ENCODE results near the gene UBR1.

DNA sequence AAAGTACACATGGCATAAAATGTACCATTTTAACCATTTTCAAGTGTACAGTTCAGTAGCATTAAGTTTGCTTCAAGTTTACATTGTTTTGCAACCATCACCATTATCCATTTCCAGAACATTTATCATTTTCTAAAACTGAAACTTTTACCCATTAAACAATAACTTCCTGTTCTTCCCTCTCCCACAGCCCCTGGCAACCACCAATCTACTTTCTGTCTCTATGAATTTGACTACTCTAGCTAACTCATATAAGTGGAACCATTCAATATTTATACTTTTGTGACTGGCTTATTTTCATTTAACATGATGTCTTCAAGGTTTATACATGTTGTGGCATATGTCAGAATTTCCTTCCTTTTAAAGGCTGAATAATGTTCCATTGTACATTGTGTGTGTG lies 47.4 kb upstream of the UBR1 start:
- TF ChIP-seq, protein P1, sequence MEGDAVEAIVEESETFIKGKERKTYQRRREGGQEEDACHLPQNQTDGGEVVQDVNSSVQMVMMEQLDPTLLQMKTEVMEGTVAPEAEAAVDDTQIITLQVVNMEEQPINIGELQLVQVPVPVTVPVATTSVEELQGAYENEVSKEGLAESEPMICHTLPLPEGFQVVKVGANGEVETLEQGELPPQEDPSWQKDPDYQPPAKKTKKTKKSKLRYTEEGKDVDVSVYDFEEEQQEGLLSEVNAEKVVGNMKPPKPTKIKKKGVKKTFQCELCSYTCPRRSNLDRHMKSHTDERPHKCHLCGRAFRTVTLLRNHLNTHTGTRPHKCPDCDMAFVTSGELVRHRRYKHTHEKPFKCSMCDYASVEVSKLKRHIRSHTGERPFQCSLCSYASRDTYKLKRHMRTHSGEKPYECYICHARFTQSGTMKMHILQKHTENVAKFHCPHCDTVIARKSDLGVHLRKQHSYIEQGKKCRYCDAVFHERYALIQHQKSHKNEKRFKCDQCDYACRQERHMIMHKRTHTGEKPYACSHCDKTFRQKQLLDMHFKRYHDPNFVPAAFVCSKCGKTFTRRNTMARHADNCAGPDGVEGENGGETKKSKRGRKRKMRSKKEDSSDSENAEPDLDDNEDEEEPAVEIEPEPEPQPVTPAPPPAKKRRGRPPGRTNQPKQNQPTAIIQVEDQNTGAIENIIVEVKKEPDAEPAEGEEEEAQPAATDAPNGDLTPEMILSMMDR (IDR thresholded peaks at IDR 0.05; ENCODE audit: extremely low read depth in 1 of 2, insufficient read depth in 1 of 2, low read depth in 1 of 2, low read length in 2 of 2): no peak
- TF ChIP-seq POLR2A (IDR thresholded peaks at IDR 0.05; ENCODE audit: low read depth, low read length) (no peak), POLR2AphosphoS5 (IDR thresholded peaks at IDR 0.05; ENCODE audit: insufficient read depth, low read depth, low read length) (no peak), JUN (IDR thresholded peaks at IDR 0.05; ENCODE audit: borderline replicate concordance, insufficient read depth, insufficient read length, low read depth) (no peak), EZH2 (IDR thresholded peaks at IDR 0.05; ENCODE audit: borderline replicate concordance, low read depth, low read length, severe bottlenecking) (no peak), MYC (IDR thresholded peaks at IDR 0.05; ENCODE audit: low read depth, low read length) (no peak), GATA2 (IDR thresholded peaks at IDR 0.05; ENCODE audit: insufficient read depth, insufficient read length, low read depth, low read length) (no peak), FOS (IDR thresholded peaks at IDR 0.05; ENCODE audit: borderline replicate concordance, insufficient read depth, low read length) (no peak)
- TF ChIP-seq, protein P2, sequence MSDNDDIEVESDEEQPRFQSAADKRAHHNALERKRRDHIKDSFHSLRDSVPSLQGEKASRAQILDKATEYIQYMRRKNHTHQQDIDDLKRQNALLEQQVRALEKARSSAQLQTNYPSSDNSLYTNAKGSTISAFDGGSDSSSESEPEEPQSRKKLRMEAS (IDR thresholded peaks at IDR 0.05; ENCODE audit: insufficient read depth, insufficient read length): no peak
